AG10803 (cell line): ENCODE measurements around the gene SSBP3.
A peak's percentile ranks its signal among the peaks of the same experiment; 100 is the strongest.

Experiments used
- DNase-seq: peaks from one replicate; pipeline ENCODE4 v3.0.0; 2010; ENCODE audit warnings: low read depth
- H3K4me3 ChIP-seq: 2 replicates; pipeline ENCODE4 v1.5.1; 2011; ENCODE audit warnings: mild to moderate bottlenecking, low read length, control low read depth
- CTCF ChIP-seq: conservative IDR thresholded peaks from 2 replicates; pipeline ENCODE4 v1.5.1; 2011; ENCODE audit warnings: mild to moderate bottlenecking, low read length, control low read depth, inconsistent platforms

Gene SSBP3

GRCh38 chr1:54290506-54291184, 115.5 kb downstream of the SSBP3 start:
- peak; percentile 77 for DNase-seq
- no peak overlapping the region for H3K4me3 ChIP-seq
- TF ChIP-seq CTCF: no peak

DNA sequence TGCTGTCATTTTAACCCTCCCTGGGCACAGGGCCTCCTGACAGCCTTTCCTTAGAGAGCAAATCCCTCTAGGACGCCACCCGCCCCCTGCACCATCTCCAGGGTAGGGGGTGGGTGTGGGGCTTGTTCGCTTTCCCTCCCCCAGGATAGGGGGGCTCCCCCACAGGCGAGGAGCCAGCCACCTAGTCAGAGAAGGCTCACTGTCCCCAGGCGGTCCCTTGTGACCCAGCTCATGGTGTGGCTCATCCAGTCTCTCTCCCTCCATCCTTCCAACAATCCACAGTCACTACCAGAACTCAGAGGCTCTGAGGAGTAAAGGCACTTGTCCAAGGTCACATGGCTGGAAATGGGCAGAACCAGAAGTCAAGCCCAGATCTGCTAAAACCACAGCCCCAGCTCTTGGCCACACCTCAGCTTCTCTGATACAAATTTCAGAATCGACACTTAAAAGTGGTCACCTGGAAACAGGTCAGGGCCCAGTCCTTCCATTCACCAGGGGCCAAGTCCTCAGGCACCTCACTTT, 116.4 kb downstream of the SSBP3 start:
- no peak for DNase-seq
- no peak for TF ChIP-seq CTCF
- no peak overlapping the region for H3K4me3 ChIP-seq

DNA sequence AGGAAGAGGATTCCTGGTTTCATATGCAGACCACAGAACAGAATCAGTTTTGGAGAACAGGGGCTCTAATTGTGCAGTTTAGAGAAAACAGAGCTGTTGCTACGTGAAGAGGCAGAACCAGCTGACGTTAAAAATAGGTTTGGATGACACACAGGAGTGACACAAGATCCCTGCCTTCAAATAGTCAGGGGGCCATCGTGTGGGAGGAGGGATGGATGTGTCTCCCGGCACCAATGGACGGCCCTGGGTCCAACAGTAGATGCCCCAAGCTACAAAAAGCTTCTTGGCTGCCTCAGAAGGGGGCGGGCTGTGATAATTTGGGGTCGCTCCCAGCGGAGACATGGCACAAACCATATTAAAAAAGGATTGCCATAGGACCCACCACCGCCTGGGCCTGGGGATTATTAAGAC, 118.4 kb downstream of the SSBP3 start:
- peak; percentile 54 for DNase-seq
- no peak for TF ChIP-seq CTCF

GRCh38 chr1:54287176-54287650, 119.0 kb downstream of the SSBP3 start:
- no peak overlapping the region for H3K4me3 ChIP-seq
- peak; percentile 79 for DNase-seq
- no peak for TF ChIP-seq CTCF

More for the DNA sequence above, 118.4 kb downstream of the SSBP3 start:
- no peak overlapping the region for H3K4me3 ChIP-seq

DNA sequence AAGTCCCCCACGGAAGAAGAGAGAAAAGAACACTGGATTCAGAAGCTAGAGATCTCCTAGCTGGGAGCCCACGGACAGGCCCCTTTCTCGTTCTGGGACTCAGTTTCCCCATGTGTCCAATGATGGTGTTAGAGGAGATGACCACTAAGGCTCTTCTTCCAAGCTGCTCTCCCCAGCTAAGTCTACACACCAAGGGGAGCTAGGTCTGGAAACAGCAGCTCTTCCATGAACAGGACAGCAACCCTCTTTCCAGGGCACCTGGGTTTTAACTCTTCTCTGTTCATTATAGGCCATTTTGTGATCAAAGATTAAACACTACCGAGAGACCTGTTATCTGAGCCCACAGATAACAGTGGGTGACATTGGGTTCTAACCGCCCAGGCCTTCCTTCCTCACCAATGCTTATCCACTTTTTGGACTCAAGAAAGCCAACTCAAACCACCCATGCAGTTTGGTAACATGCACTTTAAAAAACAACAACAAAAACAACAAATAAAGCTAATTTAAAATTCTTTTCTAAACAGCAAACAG, 120.3 kb downstream of the SSBP3 start:
- no peak overlapping the region for H3K4me3 ChIP-seq
- no peak for TF ChIP-seq CTCF
- DNase-seq: no peak

GRCh38 chr1:54284781-54285529, 121.2 kb downstream of the SSBP3 start:
- TF ChIP-seq CTCF: no peak
- DNase-seq: no peak
- no peak overlapping the region for H3K4me3 ChIP-seq
